ENCODE data around the gene ENSA.
"Not testable (repeated sequence)": the region's sequence is repeated elsewhere in the genome, so short reads cannot be mapped to it uniquely, and the experiment has no call there.

ENSA gene, protein sequence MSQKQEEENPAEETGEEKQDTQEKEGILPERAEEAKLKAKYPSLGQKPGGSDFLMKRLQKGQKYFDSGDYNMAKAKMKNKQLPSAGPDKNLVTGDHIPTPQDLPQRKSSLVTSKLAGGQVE

GRCh38 chr1:150629115-150629928 is at the start of gene ENSA:
Gene ENSA (minus strand): TSS chr1:150629612. CDS start chr1:150629470, 142 bp downstream.
- DNase-seq: peak; percentile 81 to 91 (median 88)

GRCh38 chr1:150678988-150679387 is 49.6 kb upstream of the ENSA start:
- no peak for DNase-seq

DNA sequence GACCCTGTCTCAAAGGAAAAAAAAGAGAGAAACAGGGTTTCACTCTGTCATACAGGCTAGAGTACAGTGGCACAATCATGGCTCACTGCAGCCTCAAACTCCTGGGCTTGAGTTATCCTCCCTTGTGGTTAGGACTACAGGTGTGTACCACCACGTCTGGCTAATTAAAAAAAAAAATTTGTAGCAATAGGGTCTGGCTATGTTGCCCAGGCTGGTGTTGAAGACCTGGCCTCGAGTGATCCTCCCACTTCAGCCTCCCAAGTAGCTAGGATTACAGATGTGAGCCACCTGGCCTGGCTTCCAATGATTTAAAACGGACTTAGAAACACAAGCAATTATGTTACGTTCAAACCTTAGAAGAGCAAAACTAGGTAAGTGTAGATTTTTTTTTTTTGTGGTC is 45.5 kb upstream of the ENSA start:
- no peak for DNase-seq

DNA sequence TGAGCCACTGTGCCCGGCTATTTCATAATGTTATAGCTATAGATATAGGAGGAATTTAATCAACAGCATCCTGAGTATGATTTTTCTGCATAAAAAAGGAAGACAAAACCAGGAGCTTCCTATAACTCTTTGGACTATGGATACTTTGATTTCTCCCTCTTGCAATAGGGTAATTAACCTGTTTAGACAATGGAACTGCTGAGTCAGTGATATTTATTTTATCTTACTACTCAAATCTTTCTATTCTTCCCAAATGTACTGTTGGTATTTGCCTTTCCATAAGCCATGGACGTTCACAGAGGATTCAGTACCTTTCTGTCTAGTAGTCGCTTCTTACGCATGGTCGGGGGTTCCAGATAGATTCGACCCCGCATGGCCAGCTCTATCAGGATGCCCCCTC is 33.9 kb upstream of the ENSA start:
- no peak for DNase-seq

DNA sequence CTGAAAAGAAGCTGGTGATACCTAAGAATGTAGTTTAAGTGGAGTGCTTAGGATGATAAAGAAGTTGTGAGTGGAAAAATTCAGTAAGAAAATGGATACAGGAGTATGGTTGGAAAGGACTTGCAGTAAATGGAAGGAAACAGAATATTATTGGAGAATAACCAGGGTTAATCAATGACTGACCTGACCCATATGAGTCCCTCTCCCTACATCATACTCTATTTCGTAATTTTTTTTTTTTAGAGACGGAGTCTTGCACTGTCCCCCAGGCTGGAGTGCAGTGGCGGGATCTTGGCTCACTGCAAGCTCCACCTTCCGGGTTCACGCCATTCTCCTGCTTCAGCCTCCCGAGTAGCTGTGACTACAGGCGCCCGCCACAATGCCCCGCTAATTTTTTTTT is 33.4 kb upstream of the ENSA start:
- DNase-seq: no peak

DNA sequence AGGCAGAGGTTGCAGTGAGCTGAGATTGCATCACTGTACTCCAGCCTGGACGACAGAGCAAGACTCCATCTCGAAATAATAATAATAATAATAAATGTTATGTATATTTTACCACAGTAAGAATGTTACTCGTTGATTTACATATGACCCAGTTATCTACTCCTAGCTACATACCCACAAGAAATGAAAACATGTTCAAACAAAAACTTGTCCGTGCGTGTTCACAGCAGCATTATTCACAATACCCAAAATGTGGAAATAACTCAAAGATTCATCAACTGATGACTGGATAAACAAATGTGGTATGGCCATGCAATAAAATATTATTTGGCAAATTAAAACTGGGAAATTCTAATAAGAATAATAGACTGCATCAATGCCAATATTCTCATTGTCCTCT is 31.7 kb upstream of the ENSA start:
- DNase-seq: no peak

- DNase-seq: no peak
These were observed 31.2 kb upstream of the ENSA start for GRCh38 chr1:150660584-150660983.

GRCh38 chr1:150657064-150657463 is 27.7 kb upstream of the ENSA start:
- not testable (repeated sequence) for DNase-seq

DNA sequence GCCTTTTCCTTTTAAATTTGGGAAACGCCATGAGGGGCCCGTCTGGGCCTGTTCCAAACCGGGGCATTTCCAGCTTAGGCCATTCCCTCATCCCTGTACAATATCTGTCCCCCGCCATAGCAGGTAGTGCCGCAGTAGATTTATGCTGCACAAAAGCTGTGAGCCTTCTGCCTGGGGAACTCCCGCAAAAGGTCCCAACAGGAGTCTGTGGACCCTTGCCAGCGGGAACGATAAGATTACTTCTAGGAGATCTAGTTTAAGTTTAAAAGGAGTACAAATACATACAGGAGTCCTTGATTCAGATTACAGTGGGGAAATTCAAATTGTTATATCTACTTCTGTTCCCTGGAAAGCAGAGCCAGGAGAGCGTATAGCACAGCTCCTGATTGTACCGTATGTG is 25.2 kb upstream of the ENSA start:
- DNase-seq: not testable (repeated sequence)

- DNase-seq: no peak
These were observed 20.8 kb upstream of the ENSA start for GRCh38 chr1:150650193-150650592.

GRCh38 chr1:150649441-150650075 is 20.1 kb upstream of the ENSA start:
- no peak for DNase-seq

GRCh38 chr1:150642296-150642695 is 12.9 kb upstream of the ENSA start:
- no peak for DNase-seq

- DNase-seq: not testable (repeated sequence)
These were observed 11.9 kb upstream of the ENSA start for GRCh38 chr1:150641126-150641815.

GRCh38 chr1:150638430-150638829 is 9.0 kb upstream of the ENSA start:
- not testable (repeated sequence) for DNase-seq

- DNase-seq: not testable (repeated sequence)
These were observed 5.6 kb upstream of the ENSA start for GRCh38 chr1:150634839-150635622.

GRCh38 chr1:150628766-150629114 is 672 bp downstream of the ENSA start:
- DNase-seq: no peak

- no peak for DNase-seq
These were observed 1.5 kb downstream of the ENSA start for GRCh38 chr1:150627826-150628410.

DNA sequence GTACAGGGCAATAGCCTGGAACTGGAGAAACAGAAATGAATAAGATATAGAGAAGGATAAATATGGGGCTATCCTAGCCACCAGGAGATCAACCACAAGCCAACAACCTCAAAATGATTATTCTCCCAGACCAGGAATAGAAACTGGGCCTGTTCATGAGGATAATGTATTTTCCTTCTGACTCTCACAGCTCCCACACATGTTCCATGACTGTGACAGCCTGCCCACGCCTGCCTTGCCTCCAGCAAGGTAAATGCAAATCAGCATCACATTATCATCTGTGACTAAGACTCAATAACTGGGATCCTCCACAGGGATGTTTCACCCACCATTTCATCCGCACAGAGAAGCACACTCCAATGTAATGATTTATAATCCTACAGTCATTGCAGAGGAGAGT is 3.3 kb downstream of the ENSA start:
- DNase-seq: no peak

- not testable (repeated sequence) for DNase-seq
These were observed 4.9 kb downstream of the ENSA start for GRCh38 chr1:150624546-150624945.

- DNase-seq: not testable (repeated sequence)
These were observed 5.3 kb downstream of the ENSA start for GRCh38 chr1:150624134-150624533.

DNA sequence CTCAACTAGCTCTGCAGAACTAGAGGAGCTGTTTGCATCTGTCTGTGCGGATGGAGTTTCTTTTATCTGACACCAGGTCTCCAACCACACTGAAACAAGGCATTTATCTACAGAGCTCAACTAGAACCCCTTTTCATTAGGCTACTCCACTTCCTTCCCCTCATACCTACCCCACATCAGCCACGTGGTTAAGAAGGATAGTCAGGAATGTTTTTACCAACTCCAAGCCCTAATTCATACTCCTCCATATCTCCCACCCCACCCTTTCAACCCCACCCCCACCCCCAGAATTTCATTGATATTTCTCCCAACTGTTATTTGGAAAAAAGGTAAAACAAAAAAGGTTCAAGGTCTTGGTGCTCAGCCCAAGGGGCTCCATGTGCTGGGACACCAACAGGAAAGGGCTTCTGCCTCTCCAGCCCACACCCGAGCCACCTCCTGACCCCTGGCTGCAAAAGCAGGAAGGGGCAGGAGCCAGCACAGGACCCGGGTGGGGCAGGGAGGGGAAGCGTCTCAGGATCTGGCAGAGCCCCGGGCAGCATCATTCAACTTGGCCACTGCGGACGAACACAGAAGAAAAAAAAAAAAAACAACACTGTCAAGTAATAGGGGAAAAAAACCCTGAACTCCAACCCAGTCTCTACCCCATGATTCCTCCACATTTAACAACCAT is 7.0 kb downstream of the ENSA start:
- DNase-seq: no peak
